T-helper 17 cell (primary cell): ENCODE results near the gene PELI2. TPM values are rescaled to one million over a fixed set of nuclear protein-coding genes. Genes with fewer than 3 reads are reported as not detected.

ENCODE experiments used
- ATAC-seq: fragments of 150-1000 bp; cut with Tn5 transposase; 2 replicates; pipeline ENCODE4 v1.10.0; 2021; ENCODE audit warnings: mild to moderate bottlenecking, moderate library complexity
- DNase-seq, 3 donors: peaks; one replicate each; pipeline versions ENCODE4 v3.0.0 to v3.0.0-alpha.2; 2020 to 2021
- H3K9me3 ChIP-seq: one replicate; pipeline ENCODE4 v1.7.0; 2013; ENCODE audit warnings: low read length, mild to moderate bottlenecking; ENCODE audit not compliant: control insufficient read depth, poor library complexity, severe bottlenecking
- H3K27ac Mint-ChIP-seq: one replicate; pipeline ENCODE4 v1.8.0; 2022; ENCODE audit warnings: mild to moderate bottlenecking, moderate library complexity, mixed read lengths
- H3K27me3 Mint-ChIP-seq: one replicate; pipeline ENCODE4 v1.8.0; 2022; ENCODE audit warnings: mixed read lengths
- H3K36me3 Mint-ChIP-seq: one replicate; pipeline ENCODE4 v1.8.0; 2022; ENCODE audit warnings: low read depth, mixed read lengths
- H3K4me1 Mint-ChIP-seq: one replicate; pipeline ENCODE4 v1.8.0; 2022; ENCODE audit warnings: mild to moderate bottlenecking, mixed read lengths
- H3K4me3 Mint-ChIP-seq: one replicate; pipeline ENCODE4 v1.8.0; 2022; ENCODE audit warnings: mild to moderate bottlenecking, moderate library complexity, mixed read lengths
- total RNA-seq, 4 donors: library from RNA in 2 of 4; stranded (reverse) in 2 of 4; gene quantifications; one replicate each; pipeline ENCODE4 v1.2.3 and lab custom pipeline; 2022 to 2026

PELI2 gene
- total RNA-seq, 2 donors from 2014 or later = 11.2 to 26.3 TPM

- Mint-ChIP-seq H3K27me3 (no peaks in the 10 kb centered on the region), H3K27ac (no peak overlapping the region), H3K4me1 (peaks cover 2% of the 10 kb centered on the region), H3K4me3 (no peak overlapping the region), H3K36me3 (peaks cover 2% of the 10 kb centered on the region)
- no peaks in the 10 kb centered on the region for H3K9me3 ChIP-seq
- ATAC-seq = no peak
- DNase-seq = no peak
Observed at GRCh38 chr14:56241461-56241860, 123.2 kb downstream of the PELI2 start.

GRCh38 chr14:56243110-56243509 lies 124.9 kb downstream of the PELI2 start:
- no peaks in the 10 kb centered on the region for H3K9me3 ChIP-seq
- H3K4me1 Mint-ChIP-seq = no peaks in the 10 kb centered on the region
- H3K36me3 Mint-ChIP-seq = peaks cover 2% of the 10 kb centered on the region
- no peaks in the 10 kb centered on the region for H3K27me3 Mint-ChIP-seq
- ATAC-seq = no peak
- no peak overlapping the region for H3K27ac Mint-ChIP-seq
- no peak for DNase-seq
- H3K4me3 Mint-ChIP-seq = no peak overlapping the region

GRCh38 chr14:56244138-56244789 lies 126.1 kb downstream of the PELI2 start:
- Mint-ChIP-seq H3K27ac (no peak overlapping the region), H3K36me3 (peaks cover 2% of the 10 kb centered on the region), H3K27me3 (no peaks in the 10 kb centered on the region), H3K4me1 (no peaks in the 10 kb centered on the region), H3K4me3 (no peak overlapping the region)
- H3K9me3 ChIP-seq = no peaks in the 10 kb centered on the region
- ATAC-seq (no peak), DNase-seq (no peak)

GRCh38 chr14:56247495-56248200 lies 129.4 kb downstream of the PELI2 start:
- DNase-seq (no peak), ATAC-seq (no peak)
- Mint-ChIP-seq H3K4me3 (no peak overlapping the region), H3K27ac (no peak overlapping the region), H3K4me1 (no peaks in the 10 kb centered on the region), H3K27me3 (no peaks in the 10 kb centered on the region), H3K36me3 (no peaks in the 10 kb centered on the region)
- no peaks in the 10 kb centered on the region for H3K9me3 ChIP-seq

GRCh38 chr14:56248442-56248841 lies 130.2 kb downstream of the PELI2 start:
- no peaks in the 10 kb centered on the region for H3K4me1 Mint-ChIP-seq
- H3K27me3 Mint-ChIP-seq = no peaks in the 10 kb centered on the region
- no peak overlapping the region for H3K4me3 Mint-ChIP-seq
- no peaks in the 10 kb centered on the region for H3K9me3 ChIP-seq
- H3K27ac Mint-ChIP-seq = no peak overlapping the region
- ATAC-seq (no peak), DNase-seq (no peak)
- H3K36me3 Mint-ChIP-seq = peaks cover under 1% of the 10 kb centered on the region

GRCh38 chr14:56261046-56261445 lies 142.8 kb downstream of the PELI2 start:
- H3K27me3 Mint-ChIP-seq = no peaks in the 10 kb centered on the region
- no peaks in the 10 kb centered on the region for H3K4me1 Mint-ChIP-seq
- no peak for ATAC-seq
- no peak overlapping the region for H3K4me3 Mint-ChIP-seq
- no peaks in the 10 kb centered on the region for H3K9me3 ChIP-seq
- H3K36me3 Mint-ChIP-seq = peaks cover 4% of the 10 kb centered on the region
- DNase-seq = no peak
- no peak overlapping the region for H3K27ac Mint-ChIP-seq

- Mint-ChIP-seq H3K27ac (no peak overlapping the region), H3K4me3 (no peak overlapping the region), H3K36me3 (peaks cover 2% of the 10 kb centered on the region), H3K27me3 (no peaks in the 10 kb centered on the region), H3K4me1 (no peaks in the 10 kb centered on the region)
- ATAC-seq = no peak
- no peaks in the 10 kb centered on the region for H3K9me3 ChIP-seq
- DNase-seq = no peak
Observed at GRCh38 chr14:56262530-56262929, 144.3 kb downstream of the PELI2 start.

GRCh38 chr14:56268039-56268438 lies 149.8 kb downstream of the PELI2 start:
- H3K4me3 Mint-ChIP-seq = no peak overlapping the region
- no peak overlapping the region for H3K27ac Mint-ChIP-seq
- no peak for ATAC-seq
- H3K36me3 Mint-ChIP-seq = no peaks in the 10 kb centered on the region
- H3K4me1 Mint-ChIP-seq = no peaks in the 10 kb centered on the region
- no peak for DNase-seq
- no peaks in the 10 kb centered on the region for H3K27me3 Mint-ChIP-seq
- no peaks in the 10 kb centered on the region for H3K9me3 ChIP-seq

GRCh38 chr14:56268673-56269072 lies 150.5 kb downstream of the PELI2 start:
- no peaks in the 10 kb centered on the region for H3K36me3 Mint-ChIP-seq
- no peak overlapping the region for H3K27ac Mint-ChIP-seq
- no peaks in the 10 kb centered on the region for H3K4me1 Mint-ChIP-seq
- H3K27me3 Mint-ChIP-seq = no peaks in the 10 kb centered on the region
- H3K9me3 ChIP-seq = no peaks in the 10 kb centered on the region
- ATAC-seq (no peak), DNase-seq (no peak)
- no peak overlapping the region for H3K4me3 Mint-ChIP-seq

- no peaks in the 10 kb centered on the region for H3K27me3 Mint-ChIP-seq
- no peaks in the 10 kb centered on the region for H3K9me3 ChIP-seq
- no peaks in the 10 kb centered on the region for H3K4me1 Mint-ChIP-seq
- no peak for DNase-seq
- no peaks in the 10 kb centered on the region for H3K36me3 Mint-ChIP-seq
- H3K4me3 Mint-ChIP-seq = no peak overlapping the region
- ATAC-seq = no peak
- H3K27ac Mint-ChIP-seq = no peak overlapping the region
Observed at GRCh38 chr14:56270921-56271320, 152.7 kb downstream of the PELI2 start.

- H3K4me1 Mint-ChIP-seq = no peaks in the 10 kb centered on the region
- no peak overlapping the region for H3K27ac Mint-ChIP-seq
- no peak for ATAC-seq
- H3K36me3 Mint-ChIP-seq = no peaks in the 10 kb centered on the region
- H3K27me3 Mint-ChIP-seq = no peaks in the 10 kb centered on the region
- no peak overlapping the region for H3K4me3 Mint-ChIP-seq
- no peaks in the 10 kb centered on the region for H3K9me3 ChIP-seq
- no peak for DNase-seq
Observed at GRCh38 chr14:56271970-56272369, 153.8 kb downstream of the PELI2 start.

- H3K9me3 ChIP-seq = no peaks in the 10 kb centered on the region
- H3K4me1 Mint-ChIP-seq = no peaks in the 10 kb centered on the region
- no peak overlapping the region for H3K4me3 Mint-ChIP-seq
- H3K27me3 Mint-ChIP-seq = no peaks in the 10 kb centered on the region
- no peak overlapping the region for H3K27ac Mint-ChIP-seq
- ATAC-seq (no peak), DNase-seq (no peak)
- no peaks in the 10 kb centered on the region for H3K36me3 Mint-ChIP-seq
Observed at GRCh38 chr14:56273155-56273554, 154.9 kb downstream of the PELI2 start.

- Mint-ChIP-seq H3K4me3 (no peak overlapping the region), H3K27ac (no peak overlapping the region), H3K4me1 (no peaks in the 10 kb centered on the region), H3K36me3 (no peaks in the 10 kb centered on the region), H3K27me3 (no peaks in the 10 kb centered on the region)
- ATAC-seq (no peak), DNase-seq (no peak)
- H3K9me3 ChIP-seq = no peaks in the 10 kb centered on the region
Observed at GRCh38 chr14:56273951-56274350, 155.7 kb downstream of the PELI2 start.

- Mint-ChIP-seq H3K27me3 (no peaks in the 10 kb centered on the region), H3K27ac (no peak overlapping the region), H3K4me3 (no peak overlapping the region), H3K4me1 (no peaks in the 10 kb centered on the region), H3K36me3 (no peaks in the 10 kb centered on the region)
- H3K9me3 ChIP-seq = no peaks in the 10 kb centered on the region
- no peak for ATAC-seq
- no peak for DNase-seq
Observed at GRCh38 chr14:56274556-56274955, 156.3 kb downstream of the PELI2 start.
